WTC11 (cell line): Measurements from ENCODE around the gene HES4.

Experiments used
- ATF3 ChIP-seq: sonication (generic); formaldehyde crosslinking; conservative IDR thresholded peaks from 2 replicates; pipeline ENCODE4 v1.8.1; 2022; ENCODE audit warnings: mild to moderate bottlenecking, missing genetic modification reagents
- CTCF ChIP-seq: fragments of 200-600 bp; IDR thresholded peaks from 2 replicates; pipeline ENCODE4 v1.8.0; 2022; ENCODE audit warnings: antibody characterized with exemption

GRCh38 chr1:1041092-1041523 lies 41.2 kb upstream of the HES4 start:
- TF ChIP-seq ATF3 (no peak), CTCF (no peak)
